Activated CD4-positive, alpha-beta T cell treated with anti-CD3 and anti-CD28 coated beads, Interleukin-2, Interleukin-4, amounts not matched to agents 100 ng/mL and 50 ng/mL, durations not matched to agents 16 hours and 8 hours (primary cell): ENCODE measurements around the gene MON1A.
"Not testable (repeated sequence)": the region's sequence is repeated elsewhere in the genome, so short reads cannot be mapped to it uniquely, and the experiment has no call there.

ENCODE experiments used
- DNase-seq: peaks from one replicate; pipeline ENCODE4 v3.0.0-alpha.2; 2020; ENCODE audit warnings: low spot score

MON1A gene

GRCh38 chr3:49929291-49930167 lies at the start of gene MON1A:
Gene MON1A, minus strand, starts transcription at chr3:49929811. Its CDS starts 16,465 bp downstream, at chr3:49913346.
- DNase-seq: peak; percentile 92

GRCh38 chr3:49976942-49977341 lies 47.3 kb upstream of the MON1A start:
- DNase-seq: no peak

- no peak for DNase-seq
Measured at GRCh38 chr3:49972656-49973055, 43.0 kb upstream of the MON1A start.

- no peak for DNase-seq
Measured at GRCh38 chr3:49968346-49968745, 38.7 kb upstream of the MON1A start.

- no peak for DNase-seq
Measured at GRCh38 chr3:49967291-49967690, 37.7 kb upstream of the MON1A start.

- DNase-seq: no peak
Measured at GRCh38 chr3:49966233-49966942, 36.8 kb upstream of the MON1A start.

GRCh38 chr3:49955636-49956035 lies 26.0 kb upstream of the MON1A start:
- no peak for DNase-seq

- no peak for DNase-seq
Measured at GRCh38 chr3:49952924-49953323, 23.3 kb upstream of the MON1A start.

- no peak for DNase-seq
Measured at GRCh38 chr3:49942651-49943050, 13.0 kb upstream of the MON1A start.

GRCh38 chr3:49940667-49941249 lies 11.1 kb upstream of the MON1A start:
- DNase-seq: no peak

GRCh38 chr3:49939858-49940666 lies 10.5 kb upstream of the MON1A start, which contains the start of gene RBM6:
Gene RBM6, plus strand, starts transcription at chr3:49940150. Its CDS starts 22,492 bp downstream, at chr3:49962642.
- DNase-seq: peak; percentile 97

- DNase-seq: no peak
Measured at GRCh38 chr3:49937090-49937489, 7.5 kb upstream of the MON1A start.

- not testable (repeated sequence) for DNase-seq
Measured at GRCh38 chr3:49932281-49932680, 2.7 kb upstream of the MON1A start.

- DNase-seq: no peak
Measured at GRCh38 chr3:49930922-49931321, 1.3 kb upstream of the MON1A start.

- no peak for DNase-seq
Measured at GRCh38 chr3:49930168-49930690, 618 bp upstream of the MON1A start.

- no peak for DNase-seq
Measured at GRCh38 chr3:49928481-49929017, 1.1 kb downstream of the MON1A start.

- no peak for DNase-seq
Measured at GRCh38 chr3:49927798-49928197, 1.8 kb downstream of the MON1A start.

- DNase-seq: no peak
Measured at GRCh38 chr3:49926117-49926728, 3.4 kb downstream of the MON1A start.

- DNase-seq: no peak
Measured at GRCh38 chr3:49925485-49925884, 4.1 kb downstream of the MON1A start.

- DNase-seq: no peak
Measured at GRCh38 chr3:49924683-49925082, 4.9 kb downstream of the MON1A start.
